Measurements from ENCODE around the gene CUL2. TPM values are rescaled to one million over a fixed set of nuclear protein-coding genes. Genes with fewer than 3 reads are reported as not detected.
A peak's percentile ranks its signal among the peaks of the same experiment; 100 is the strongest.

Gene CUL2
- total RNA-seq, 4 donors from 2014 or later = 12.0 to 23.8 (median 13.3) TPM

DNA sequence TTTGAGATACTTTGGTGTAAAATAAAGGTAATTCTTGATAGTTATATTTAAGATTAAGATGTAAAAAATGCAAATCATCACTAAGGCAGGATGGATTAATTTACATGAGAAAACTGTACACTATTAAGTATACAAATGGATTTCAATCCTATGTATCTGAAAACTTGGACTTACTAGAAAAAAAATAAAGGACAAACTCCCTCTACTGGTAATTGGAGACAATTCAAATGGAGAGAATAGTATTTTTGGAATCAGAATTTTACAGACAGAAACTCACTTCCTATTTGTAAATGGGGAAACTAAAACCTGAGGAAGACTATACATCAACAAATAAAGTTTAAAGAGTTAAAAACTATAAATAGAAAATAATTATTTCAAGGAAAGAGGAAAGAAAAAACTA lies 62.6 kb downstream of the CUL2 start:
- no peaks in the 10 kb centered on the region for H3K9me3 ChIP-seq
- no peaks in the 10 kb centered on the region for H3K27me3 ChIP-seq
- DNase-seq (ENCODE audit: low spot score in 2 of 2) = no peak
- H3K36me3 ChIP-seq = peaks cover 0 to 56% (median 14%) of the 10 kb centered on the region in 3 donors
- H3K4me3 ChIP-seq = no peak overlapping the region
- no peak overlapping the region for H3K27ac ChIP-seq
- TF ChIP-seq, protein P1, sequence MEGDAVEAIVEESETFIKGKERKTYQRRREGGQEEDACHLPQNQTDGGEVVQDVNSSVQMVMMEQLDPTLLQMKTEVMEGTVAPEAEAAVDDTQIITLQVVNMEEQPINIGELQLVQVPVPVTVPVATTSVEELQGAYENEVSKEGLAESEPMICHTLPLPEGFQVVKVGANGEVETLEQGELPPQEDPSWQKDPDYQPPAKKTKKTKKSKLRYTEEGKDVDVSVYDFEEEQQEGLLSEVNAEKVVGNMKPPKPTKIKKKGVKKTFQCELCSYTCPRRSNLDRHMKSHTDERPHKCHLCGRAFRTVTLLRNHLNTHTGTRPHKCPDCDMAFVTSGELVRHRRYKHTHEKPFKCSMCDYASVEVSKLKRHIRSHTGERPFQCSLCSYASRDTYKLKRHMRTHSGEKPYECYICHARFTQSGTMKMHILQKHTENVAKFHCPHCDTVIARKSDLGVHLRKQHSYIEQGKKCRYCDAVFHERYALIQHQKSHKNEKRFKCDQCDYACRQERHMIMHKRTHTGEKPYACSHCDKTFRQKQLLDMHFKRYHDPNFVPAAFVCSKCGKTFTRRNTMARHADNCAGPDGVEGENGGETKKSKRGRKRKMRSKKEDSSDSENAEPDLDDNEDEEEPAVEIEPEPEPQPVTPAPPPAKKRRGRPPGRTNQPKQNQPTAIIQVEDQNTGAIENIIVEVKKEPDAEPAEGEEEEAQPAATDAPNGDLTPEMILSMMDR (IDR thresholded peaks at IDR 0.05) = peak; percentile 18 to 42 (median 31)
- TF ChIP-seq POLR2A (IDR thresholded peaks at IDR 0.05) = no peak
- no peak for TF ChIP-seq EP300 (IDR thresholded peaks at IDR 0.05)
- no peaks in the 10 kb centered on the region for H3K4me1 ChIP-seq

DNA sequence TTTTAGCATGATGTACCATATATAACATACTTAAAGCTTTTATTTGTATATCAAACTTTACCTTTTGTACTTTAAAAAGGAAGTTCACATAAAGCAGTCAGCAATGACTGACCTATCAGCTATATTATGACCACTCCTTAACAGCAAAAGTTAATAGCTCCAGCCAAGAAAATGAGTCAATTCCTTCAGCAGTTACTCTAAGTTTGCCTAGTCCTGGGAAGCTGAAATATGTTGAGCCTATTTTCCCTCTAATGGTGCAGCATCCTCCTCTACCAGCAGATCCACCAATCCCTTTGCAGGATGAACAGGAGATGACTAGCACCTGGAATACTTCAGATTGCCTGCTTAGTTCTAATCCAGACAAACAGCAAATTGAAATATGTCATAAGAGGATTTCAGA lies 64.2 kb downstream of the CUL2 start:
- Histone ChIP-seq H3K9me3 (no peaks in the 10 kb centered on the region), H3K27ac (no peak overlapping the region), H3K36me3 (peaks cover 0 to 55% (median 6%) of the 10 kb centered on the region in 3 donors), H3K4me3 (no peak overlapping the region), H3K27me3 (no peaks in the 10 kb centered on the region), H3K4me1 (no peaks in the 10 kb centered on the region)
- no peak for DNase-seq (ENCODE audit: low spot score in 2 of 2)
- TF ChIP-seq POLR2A (IDR thresholded peaks at IDR 0.05) (no peak), EP300 (IDR thresholded peaks at IDR 0.05) (no peak)
- TF ChIP-seq, protein P1 (IDR thresholded peaks at IDR 0.05) = no peak

DNA sequence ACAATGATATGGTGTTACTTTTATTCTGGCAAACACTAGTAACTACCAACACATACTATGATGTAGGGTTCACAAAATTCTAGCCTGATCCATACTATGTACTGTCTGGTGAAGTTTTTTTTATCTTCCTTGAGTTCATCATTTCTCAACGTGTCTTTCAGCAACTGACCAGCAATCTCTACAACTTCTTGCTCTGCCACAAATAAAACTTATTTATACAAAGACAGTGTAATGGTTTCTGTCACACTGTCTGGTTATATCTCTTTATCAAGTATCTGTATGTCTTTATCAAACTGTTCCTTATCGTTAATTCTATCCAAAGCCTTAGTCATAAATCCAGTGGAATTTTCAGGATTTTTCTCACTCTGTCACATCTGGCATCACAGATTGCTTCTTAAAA lies 69.7 kb downstream of the CUL2 start:
- Histone ChIP-seq H3K27me3 (no peaks in the 10 kb centered on the region), H3K4me3 (no peak overlapping the region), H3K4me1 (no peaks in the 10 kb centered on the region), H3K36me3 (peaks cover 0 to 59% (median 5%) of the 10 kb centered on the region in 3 donors), H3K9me3 (no peaks in the 10 kb centered on the region), H3K27ac (no peak overlapping the region)
- WGBS, 2 donors = 71 to 80% methylated on average over 2 of the region's 2 CpGs
- TF ChIP-seq EP300 (IDR thresholded peaks at IDR 0.05) (no peak), POLR2A (IDR thresholded peaks at IDR 0.05) (no peak)
- TF ChIP-seq, protein P1 (IDR thresholded peaks at IDR 0.05) = no peak
- no peak for DNase-seq (ENCODE audit: low spot score in 2 of 2)

DNA sequence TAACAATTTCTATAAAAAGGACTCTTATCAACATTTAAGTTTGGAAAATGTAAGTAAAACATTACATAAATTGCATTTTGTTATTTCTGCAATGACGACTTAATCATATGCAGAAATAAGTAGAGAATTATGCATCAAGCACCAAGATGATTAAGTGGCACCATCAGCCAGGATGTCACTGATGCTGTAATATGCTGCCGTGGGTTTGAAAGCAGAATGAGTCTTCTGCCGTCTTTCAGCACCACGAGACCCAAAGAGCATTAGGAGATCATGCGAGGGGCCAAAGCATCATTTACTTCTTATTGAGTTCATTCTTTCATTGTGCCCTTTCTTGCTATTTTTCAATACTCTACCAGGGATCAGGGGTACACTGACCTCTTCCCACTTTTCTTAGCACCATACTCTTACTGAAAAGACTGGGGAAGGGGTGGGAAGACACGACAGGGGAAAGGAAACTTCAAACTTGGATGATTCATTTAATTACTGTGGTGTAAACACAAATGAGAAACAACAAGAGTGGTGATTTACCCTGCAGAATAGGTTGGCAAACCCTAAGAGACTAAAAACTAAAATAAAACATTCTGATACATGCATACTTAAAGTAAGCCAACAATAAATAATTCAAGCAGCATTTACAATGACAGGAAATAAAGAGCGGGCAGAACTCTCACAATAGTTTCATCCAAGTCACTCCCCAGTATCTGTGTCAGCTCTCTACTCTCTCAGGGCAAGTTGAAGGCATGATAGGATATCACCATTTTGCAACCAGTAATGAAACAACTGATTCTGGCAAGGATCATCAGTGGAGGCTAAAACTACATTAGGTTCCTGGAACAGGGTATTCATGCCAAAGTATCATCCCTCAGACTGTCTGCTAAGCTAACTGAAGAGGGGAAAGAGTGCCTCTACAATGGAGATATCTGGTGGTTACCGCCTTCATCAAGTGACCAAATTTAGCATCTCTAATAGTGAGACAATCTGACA lies 70.8 kb downstream of the CUL2 start:
- 69 to 76% methylated on average over 8 of the region's 8 CpGs for WGBS, 2 donors
- peaks cover 0 to 62% (median under 1%) of the 10 kb centered on the region in 3 donors for H3K36me3 ChIP-seq
- TF ChIP-seq, protein P1 (IDR thresholded peaks at IDR 0.05) = no peak
- no peaks in the 10 kb centered on the region for H3K9me3 ChIP-seq
- no peak for DNase-seq (ENCODE audit: low spot score in 2 of 2)
- no peak overlapping the region for H3K4me3 ChIP-seq
- no peaks in the 10 kb centered on the region for H3K27me3 ChIP-seq
- H3K27ac ChIP-seq = no peak overlapping the region
- H3K4me1 ChIP-seq = peaks cover 0 to 3% (median 0%) of the 10 kb centered on the region in 4 donors

DNA sequence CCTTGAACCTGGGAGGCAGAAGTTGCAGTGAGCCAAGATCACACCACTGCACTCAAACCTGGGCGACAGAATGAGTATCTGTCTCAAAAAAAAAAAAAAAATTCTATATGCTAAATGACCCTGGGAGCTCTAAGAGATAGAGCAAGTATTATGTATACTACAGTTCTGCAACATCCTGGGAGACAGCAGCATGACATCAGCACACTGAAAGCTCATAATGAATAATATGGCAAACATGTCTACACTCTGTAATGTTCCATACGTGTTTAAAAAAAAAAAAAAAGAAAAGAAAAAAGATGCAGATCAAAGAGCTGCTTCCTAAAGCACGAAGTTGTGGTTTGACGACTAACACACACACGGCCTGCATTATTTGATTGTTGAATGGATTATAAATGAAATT lies 72.5 kb downstream of the CUL2 start:
- Histone ChIP-seq H3K4me3 (no peak overlapping the region), H3K27me3 (no peaks in the 10 kb centered on the region), H3K36me3 (peaks cover 2 to 55% (median 2%) of the 10 kb centered on the region in 3 donors), H3K27ac (no peak overlapping the region), H3K4me1 (peaks cover 0 to 8% (median 0%) of the 10 kb centered on the region in 4 donors), H3K9me3 (no peaks in the 10 kb centered on the region)
- no peak for TF ChIP-seq POLR2A (IDR thresholded peaks at IDR 0.05)
- TF ChIP-seq EP300 (IDR thresholded peaks at IDR 0.05) = no peak
- TF ChIP-seq, protein P1 (IDR thresholded peaks at IDR 0.05) = no peak
- 83% methylated on average over 5 of the region's 5 CpGs for WGBS, 2 donors
- no peak for DNase-seq (ENCODE audit: low spot score in 2 of 2)
